Dermis lymphatic vessel endothelial cell (primary cell): ENCODE data around the gene PDGFB. TPM values are rescaled to one million over a fixed set of nuclear protein-coding genes. Genes with fewer than 3 reads are reported as not detected.

Source experiments
- total RNA-seq: library from RNA; depleted of rRNA; stranded (reverse); fragments of >200 nt; gene quantifications from 2 replicates; pipeline ENCODE4 v1.2.1, GENCODE V29; 2014

Gene PDGFB
- 18.0 and 25.9 TPM in 2 replicates for total RNA-seq

DNA sequence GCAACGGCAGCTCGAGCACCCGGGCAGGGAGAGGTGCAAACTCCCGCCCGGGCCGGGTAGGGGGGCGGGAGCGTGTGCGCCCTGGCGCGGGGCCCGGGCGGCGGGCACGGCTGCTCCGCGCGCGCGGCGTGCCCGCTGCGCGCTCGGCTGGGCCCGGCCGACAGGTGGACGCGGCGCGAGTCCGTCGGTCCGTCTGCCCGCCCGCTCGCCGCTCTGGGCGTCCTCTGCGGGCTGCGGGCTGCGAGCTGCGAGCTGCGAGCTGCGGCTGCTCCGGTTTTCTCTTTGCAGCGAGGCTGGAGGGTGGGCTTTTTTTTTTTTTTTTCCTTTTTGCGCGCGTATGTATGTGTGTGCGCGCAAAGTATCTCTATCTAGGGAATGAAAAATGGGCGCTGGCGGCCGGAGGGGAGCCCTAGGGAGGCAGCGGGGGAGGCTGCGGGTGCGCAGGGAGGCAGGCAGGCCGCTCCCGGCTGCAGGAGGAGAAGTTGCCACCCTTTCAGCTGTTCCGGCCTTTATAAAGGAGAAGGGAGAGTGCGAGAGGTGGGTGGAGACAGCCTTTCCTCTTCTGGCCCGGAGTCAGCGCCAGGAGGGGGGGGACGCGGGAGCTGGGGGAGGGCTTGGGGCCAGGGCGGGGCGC is at the start of gene PDGFB:
TSS of gene PDGFB (minus strand) at position 487 of the 634 bp plus-strand sequence. CDS start 1,019 bp downstream, outside the sequence.

Other genes starting within 250 kb of the PDGFB start
- gene APOBEC3C, start 230.7 kb downstream of the PDGFB start, total RNA-seq = 0.22 and 0.26 TPM in 2 replicates
- gene APOBEC3D, start 223.9 kb downstream of the PDGFB start, total RNA-seq = 0.17 and 0.33 TPM in 2 replicates
- gene APOBEC3F, start 204.1 kb downstream of the PDGFB start, total RNA-seq = 3.6 and 4.5 TPM in 2 replicates
- gene APOBEC3G, start 167.7 kb downstream of the PDGFB start, total RNA-seq = 4.3 and 6.7 TPM in 2 replicates
- not detected in 2 replicates for gene APOBEC3H, start 147.7 kb downstream of the PDGFB start, total RNA-seq
- 4.0 and 5.3 TPM in 2 replicates for gene CBX7, start 92.3 kb downstream of the PDGFB start, total RNA-seq
- 3,720 and 3,923 TPM in 2 replicates for gene RPL3, start 74.6 kb upstream of the PDGFB start, total RNA-seq
- gene SYNGR1, start 105.0 kb upstream of the PDGFB start, total RNA-seq = 0.43 and 0.95 TPM in 2 replicates
- 9.5 and 10.7 TPM in 2 replicates for gene TAB1, start 154.8 kb upstream of the PDGFB start, total RNA-seq
- not detected in 2 replicates for gene MGAT3, start 212.0 kb upstream of the PDGFB start, total RNA-seq